C1 segment of cervical spinal cord (tissue), 14 donors: Measurements from ENCODE around the gene SPON1.
"Not testable (repeated sequence)": the region's sequence is repeated elsewhere in the genome, so short reads cannot be mapped to it uniquely, and the experiment has no call there.

Source experiments
- DNase-seq, 14 donors: peaks; one replicate each; lab custom pipeline; 2025; lab: John Stamatoyannopoulos, UW

Gene SPON1

DNA sequence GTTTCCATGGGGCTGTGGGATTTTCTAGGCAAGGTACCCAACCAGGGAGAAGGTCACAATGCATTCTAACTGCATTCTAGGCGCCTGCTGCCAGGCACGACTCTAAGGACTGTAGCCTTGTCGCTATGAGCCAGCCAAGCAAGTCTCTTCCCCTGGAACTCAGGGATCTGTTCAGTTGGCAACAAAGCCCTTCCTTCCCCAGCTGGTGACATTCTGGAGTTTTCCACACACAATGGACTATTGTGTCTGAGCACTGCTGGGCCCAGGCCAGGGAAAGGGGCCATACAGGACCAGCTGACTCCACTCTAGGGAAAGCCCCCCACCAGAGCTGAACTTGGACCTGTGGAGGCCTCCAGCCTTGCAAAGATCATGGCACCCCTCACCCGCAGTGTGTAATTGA is 279.7 kb downstream of the SPON1 start:
- DNase-seq: peak in 8 of 14 donors; percentile 23 to 76 (median 53)

DNA sequence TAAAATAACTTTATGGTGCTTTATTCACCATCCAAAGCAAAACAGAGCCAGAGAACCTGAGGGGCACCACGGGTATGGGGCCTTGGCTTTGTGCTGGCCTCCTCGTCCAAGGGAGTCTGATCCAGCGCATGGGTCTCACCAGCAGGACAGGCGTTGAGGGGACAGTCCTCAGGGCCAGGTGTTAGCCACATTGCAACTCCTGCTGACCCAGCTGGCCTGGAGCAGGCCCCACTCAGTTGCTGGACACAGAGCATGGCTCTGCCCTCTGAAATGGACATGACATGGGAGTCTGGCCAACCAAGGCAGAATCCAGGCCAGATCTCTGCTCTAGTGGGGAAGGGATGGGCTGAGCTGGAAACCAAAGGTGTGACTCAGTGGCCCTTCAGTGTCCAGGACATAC is 280.2 kb downstream of the SPON1 start:
- DNase-seq: no peak

DNA sequence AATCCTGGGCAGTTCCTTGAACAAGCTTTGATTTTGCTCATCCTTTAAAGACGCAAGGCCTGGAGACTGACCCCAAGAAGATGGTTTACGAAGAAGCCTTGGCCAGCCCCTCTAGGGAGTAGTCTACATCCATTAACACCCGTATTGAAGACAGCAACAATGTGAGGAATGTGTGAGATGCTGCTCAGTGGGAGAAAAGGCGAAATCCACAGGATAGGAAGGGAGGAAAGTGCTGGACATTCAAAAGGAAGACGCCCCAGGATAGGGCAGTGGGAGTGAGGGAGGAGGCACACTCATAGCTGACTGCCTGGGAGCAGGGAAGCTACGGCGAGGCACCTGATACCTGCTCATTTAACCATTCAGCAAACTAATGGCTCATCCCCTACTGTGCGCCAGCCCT is 282.4 kb downstream of the SPON1 start:
- DNase-seq: no peak

DNA sequence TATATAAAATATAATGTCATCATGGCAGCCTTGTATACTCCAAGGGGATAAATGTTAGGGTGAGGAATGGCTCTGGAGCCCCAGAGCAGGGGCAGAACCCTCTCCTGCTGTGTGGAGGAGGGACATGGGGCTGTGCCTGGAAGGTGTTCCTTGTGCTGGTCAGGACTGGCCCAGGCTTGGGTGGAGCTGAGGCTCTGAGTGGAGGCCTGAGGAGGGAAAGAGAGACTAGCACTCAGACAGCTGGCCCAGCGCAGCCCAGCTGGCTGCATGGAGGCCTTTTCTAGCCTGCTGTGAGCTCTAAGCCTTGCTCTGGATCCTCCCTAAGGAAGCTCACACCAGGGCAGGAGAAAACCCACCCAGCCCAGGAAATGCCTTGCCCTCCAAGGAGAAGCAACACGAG is 282.9 kb downstream of the SPON1 start:
- DNase-seq: no peak

DNA sequence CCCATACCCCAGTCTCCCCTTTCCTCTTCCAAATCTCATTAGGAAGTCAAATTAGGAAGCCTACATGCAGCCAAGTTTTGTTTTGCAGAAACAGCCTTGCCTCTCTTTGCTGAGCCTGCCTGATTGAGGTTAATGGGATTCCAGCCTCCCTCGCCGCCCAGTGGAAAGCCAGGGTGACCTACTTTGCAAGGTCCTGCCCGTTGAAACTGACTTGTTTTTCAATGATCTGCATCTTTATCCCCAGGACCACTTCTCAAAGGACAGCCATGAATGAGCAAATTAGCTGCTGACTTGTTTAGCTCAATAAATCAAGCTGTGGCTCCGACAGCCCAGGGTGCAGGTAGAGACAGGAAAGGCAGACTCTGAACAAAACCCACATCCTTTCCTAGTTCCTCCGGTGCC is 286.1 kb downstream of the SPON1 start:
- DNase-seq: peak in 12 of 14 donors; percentile 12 to 86 (median 41)

DNA sequence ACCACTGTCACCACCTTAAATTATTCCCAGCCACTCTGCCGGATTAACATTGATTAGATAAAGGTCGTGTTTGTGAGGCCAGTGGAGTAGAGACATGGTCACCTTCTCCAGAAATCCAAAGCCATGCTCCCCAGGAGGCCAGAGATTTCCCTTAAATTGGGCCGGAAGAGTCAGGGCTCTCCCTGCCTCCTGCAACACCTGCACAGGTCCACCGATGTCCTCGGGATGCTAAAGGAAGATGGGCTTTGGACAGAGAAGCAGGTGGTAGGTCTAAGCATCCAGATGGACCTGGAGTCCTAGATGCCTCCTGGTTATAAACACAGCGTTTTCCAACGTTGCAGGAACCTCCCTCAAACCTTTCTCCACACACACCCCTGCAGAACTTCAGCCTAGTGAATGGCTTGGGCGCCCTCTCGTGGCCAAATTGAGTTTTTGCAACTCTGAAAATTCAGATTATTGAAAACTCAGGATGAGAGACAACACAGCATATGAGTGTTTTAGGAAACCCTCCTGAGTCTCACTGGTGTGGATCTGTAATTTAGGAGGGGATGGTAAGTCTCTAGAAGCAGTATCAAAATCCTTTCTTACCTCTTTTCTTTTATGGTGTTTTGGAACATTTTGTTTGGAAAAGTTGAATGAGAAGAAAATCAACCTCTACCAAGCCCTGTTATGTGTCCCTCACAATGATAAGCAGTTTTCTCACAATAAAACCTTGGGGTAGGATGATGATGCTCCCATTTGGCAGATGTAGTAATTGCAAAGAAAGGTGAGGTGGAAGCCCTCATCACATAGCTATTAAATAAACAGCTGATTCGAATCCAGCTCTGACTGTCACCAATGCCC is 286.8 kb downstream of the SPON1 start:
- DNase-seq: peak in 10 of 14 donors; percentile 24 to 90 (median 58)

DNA sequence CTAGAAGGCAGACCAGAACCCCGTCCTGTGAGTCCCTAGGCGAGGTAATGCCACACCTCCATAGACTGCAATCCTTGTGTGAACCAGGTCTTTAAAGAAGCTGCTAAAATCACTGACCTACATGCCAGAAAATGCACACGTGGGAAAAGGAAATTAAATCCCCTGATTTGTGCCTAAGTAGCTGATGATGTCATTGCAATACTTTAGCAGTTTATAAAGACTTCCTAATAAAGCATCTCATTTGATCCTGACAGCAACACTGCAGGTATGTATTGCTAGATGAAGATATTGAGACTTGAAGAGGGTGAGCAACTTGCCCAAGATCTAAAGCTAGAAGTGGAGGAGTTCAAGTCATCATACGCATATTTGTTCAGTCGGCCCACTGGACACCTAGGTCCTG is 289.2 kb downstream of the SPON1 start:
- DNase-seq: no peak

DNA sequence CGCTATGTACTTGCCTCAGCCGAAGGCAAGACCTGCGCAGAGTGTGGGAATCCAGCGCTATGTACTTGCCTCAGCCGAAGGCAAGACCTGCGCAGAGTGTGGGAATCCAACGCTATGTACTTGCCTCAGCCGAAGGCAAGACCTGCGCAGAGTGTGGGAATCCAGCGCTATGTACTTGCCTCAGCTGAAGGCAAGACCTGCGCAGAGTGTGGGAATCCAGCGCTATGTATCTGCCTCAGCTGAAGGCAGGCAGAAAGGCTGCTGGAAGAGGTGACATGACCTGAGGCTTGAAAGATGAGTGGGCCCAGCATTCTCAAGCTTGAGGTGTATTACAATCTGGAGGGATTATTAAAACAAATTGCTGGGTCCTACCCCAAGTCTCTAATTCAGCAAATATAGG is 290.0 kb downstream of the SPON1 start:
- not testable (repeated sequence) for DNase-seq

DNA sequence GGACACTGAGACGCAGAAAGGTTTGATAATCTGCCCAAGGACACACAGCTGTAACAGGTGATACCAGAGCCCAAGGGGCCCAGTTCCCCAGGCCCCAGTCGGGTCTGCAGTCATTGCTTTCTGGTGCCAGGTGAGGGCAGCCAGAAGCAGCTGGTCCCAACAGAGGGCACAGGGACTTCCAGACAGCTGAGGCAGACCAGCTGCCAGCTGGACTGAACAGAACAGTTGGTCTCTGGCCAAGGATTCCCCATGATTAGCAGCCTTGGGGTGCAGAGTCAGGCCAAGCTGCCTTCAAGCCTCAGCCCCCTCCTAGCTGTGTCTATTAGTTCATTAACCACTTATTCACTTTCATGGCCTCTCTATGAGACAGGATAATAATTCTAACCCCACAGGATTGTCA is 290.9 kb downstream of the SPON1 start:
- DNase-seq: peak in 3 of 14 donors; percentile 8 to 19 (median 19)

DNA sequence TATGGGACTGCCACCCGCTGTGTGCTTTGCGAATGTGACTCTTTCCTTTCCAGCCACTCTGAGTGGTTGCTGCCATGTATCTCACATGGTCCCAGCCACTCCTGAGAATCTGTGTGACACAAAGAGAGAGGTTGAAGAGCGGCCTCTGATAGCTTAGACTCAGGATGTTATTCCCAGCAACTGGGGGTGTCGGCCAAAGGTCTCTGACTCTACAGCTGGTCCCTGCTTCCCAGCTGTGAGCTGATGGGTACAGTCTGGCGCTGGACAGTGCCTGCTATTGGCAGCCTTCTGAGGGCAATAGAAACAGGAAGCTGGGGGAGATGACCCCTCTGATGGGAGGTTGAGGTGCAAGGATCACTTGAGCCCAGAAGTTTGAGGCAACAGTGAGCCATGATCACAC is 291.3 kb downstream of the SPON1 start:
- DNase-seq: no peak

DNA sequence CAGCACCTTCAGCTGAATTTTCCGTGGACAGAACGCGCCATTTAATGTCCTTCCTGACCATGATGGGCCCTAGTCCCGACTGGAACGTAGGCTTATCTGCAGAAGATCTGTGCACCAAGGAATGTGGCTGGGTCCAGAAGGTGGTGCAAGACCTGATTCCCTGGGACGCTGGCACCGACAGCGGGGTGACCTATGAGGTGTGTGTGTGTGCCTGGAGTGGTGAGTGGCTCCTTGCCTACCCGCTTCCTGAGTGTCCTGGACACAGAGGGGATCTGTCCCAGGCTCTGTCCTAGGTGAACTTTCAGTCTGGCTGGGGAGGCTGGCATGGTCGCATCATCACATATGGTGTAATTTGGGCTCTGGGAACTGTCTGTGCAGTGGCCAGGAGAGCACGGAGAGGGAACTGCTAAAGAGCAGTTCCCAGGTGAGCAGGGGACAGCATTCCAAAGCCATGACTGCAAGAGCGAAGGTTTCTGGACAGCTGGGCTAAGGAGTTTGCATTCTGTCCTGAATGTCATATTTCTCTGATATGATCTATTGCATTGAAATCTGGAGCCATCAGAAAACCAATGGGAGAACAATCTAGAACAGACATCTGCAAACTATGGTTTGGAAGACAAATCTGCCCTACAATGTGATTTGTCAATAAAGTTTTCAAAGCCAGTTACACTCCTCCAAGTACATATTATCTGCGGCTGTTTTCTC is 292.2 kb downstream of the SPON1 start:
- DNase-seq: peak in 1 of 14 donors; percentile 29

DNA sequence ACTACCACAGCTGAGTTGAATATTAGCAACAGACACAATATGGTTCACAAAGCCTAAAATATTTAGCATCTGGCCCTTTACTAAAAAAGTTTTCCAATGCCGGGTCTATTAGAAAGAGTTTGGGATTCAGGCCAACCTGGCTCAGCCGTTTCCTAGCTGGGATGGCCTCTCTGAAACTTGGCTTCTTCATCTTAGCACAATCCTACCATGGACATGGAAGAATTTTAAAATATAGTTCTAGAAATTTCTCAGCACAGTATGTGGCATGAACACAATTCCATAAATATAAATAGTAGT is 292.7 kb downstream of the SPON1 start:
- DNase-seq: no peak

DNA sequence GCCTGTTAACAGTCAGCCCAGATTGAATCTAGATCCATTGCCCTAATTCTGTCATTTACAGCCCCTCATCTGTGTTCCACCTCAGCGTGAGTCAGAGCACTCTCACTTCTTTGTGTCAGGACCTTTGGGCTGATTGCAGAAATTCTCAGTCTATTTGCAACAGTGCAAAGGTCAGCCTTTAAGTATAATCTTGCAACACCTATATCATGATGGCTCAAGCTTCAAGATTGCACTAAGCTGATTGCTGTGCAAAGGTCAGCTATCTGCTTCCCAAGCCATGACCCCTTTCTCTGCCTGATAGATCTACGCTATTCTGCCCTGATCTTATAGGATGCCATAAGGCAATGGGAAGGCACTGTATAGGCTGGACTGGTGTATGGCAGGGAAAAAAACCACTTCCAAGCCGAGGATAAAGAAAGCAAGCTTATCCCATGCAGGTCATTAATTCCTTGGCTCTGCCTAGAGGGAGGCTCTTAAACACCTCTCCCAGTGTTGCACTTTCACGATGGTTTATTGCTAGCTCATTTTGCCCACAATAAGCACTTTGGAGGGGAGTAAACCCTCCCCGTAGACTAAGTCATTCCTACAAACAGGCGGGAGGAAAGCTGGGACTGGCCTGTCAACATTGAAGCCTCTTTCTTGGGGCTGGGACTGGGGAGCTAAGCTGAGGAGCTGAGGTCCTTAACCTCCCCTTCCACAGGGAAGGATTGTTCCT is 295.9 kb downstream of the SPON1 start:
- DNase-seq: no peak

DNA sequence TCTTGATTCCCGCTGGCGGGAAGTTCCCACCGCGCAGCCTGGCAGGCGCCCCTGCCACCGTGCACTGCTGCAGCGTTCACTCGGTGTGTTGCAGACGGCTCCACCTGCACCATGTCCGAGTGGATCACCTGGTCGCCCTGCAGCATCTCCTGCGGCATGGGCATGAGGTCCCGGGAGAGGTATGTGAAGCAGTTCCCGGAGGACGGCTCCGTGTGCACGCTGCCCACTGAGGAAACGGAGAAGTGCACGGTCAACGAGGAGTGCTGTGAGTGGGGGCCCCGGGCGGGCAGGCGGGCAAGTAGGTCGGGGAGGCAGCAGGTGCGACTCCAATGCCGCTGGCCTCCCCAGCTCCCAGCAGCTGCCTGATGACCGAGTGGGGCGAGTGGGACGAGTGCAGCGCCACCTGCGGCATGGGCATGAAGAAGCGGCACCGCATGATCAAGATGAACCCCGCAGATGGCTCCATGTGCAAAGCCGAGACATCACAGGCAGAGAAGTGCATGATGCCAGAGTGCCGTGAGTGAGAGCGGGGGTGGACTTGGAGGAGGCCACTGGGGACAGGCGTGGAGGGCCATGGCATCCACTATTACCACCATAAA is 296.8 kb downstream of the SPON1 start:
- DNase-seq: no peak

DNA sequence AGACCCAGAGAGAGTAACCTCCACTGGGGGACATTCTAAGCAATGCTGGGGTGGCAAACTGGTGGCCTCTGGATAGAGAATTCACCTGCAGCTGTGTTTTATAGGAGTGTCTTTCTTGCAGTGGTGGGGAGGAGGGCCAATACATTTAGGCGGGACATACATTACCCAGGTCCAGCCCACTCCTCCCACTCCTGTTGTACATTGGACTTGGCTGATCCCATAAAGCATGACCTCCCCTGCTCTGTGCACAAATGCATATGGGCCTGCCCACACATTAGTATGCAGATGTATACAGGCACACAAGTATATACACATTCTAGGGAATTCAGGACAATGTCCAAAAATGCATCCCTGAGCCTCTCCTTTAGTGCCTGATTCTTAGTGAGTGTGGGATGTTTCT is 297.4 kb downstream of the SPON1 start:
- no peak for DNase-seq

DNA sequence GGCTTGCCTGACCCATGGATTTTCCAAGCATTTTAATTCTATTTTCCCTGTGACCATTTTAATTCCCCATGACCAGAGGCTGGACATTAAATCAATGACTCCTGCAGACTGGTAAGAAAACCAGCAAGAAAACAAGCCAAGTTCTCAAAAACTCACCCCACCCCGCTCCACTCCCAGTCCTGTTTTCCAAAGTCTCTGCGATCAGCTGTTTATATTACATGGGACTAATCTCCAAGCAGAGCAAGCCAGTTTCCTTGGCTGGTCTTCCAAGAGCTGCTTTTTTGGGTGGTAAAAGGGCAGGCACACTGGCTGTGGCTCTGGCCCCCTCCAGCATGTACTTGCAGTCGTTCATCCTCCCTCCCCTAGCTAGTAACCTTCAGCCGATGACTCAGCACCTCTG is 298.5 kb downstream of the SPON1 start:
- DNase-seq: no peak

DNA sequence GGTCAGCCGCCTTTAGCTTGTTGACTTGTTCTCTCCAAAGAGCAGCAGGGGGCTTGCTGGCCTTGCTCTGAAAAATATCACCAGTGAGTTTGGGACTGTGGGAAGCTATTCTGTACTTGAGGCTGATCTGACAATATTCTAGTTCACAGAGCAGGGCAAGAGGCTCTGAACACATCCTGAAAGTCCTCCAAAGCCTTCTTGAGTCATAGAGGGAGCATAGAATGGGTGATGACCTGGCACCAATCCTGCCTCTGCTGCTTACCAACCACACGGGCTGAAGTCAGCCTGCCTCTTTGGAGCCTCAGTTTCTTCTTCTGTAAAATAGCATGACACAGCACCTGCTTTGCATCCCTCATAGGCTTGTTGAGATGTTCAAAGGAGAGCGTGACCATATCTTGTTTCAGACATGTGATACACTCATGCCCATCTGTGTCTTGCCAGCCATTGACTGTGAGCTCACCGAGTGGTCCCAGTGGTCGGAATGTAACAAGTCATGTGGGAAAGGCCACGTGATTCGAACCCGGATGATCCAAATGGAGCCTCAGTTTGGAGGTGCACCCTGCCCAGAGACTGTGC is 299.8 kb downstream of the SPON1 start:
- peak in 1 of 14 donors; percentile 21 for DNase-seq

DNA sequence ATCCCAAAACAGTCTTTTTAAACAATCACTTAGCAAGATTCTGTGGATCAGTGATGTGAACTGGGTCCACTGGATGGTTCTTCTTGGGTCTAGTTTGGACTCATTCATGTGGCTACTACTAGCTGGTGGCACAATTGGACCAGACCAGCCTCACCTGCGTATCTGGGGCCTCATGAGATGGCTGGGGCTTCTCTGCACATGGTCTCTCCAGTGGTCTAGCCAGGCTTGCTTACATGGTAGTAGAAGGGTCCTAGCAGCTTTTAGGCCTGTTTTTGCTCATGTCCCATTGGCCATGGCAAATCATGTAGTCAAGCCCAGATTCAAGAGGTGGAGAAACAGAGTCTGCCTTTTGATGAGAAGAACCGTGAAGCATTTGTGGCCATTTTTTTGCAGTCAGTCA is 302.4 kb downstream of the SPON1 start:
- DNase-seq: no peak

DNA sequence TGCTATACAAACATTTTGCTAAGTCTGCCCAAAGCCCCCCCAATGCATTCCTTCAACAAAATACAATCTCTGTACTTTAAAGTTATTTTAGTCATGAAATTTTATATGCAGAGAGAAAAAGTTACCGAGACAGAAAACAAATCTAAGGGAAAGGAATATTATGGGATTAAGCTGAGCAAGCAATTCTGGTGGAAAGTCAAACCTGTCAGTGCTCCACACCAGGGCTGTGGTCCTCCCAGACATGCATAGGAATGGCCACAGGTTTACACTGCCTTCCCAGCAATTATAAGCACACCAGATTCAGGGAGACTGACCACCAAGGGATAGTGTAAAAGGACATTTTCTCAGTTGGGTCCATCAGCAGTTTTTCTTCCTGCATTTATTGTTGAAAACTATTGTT is 304.1 kb downstream of the SPON1 start:
- DNase-seq: no peak

DNA sequence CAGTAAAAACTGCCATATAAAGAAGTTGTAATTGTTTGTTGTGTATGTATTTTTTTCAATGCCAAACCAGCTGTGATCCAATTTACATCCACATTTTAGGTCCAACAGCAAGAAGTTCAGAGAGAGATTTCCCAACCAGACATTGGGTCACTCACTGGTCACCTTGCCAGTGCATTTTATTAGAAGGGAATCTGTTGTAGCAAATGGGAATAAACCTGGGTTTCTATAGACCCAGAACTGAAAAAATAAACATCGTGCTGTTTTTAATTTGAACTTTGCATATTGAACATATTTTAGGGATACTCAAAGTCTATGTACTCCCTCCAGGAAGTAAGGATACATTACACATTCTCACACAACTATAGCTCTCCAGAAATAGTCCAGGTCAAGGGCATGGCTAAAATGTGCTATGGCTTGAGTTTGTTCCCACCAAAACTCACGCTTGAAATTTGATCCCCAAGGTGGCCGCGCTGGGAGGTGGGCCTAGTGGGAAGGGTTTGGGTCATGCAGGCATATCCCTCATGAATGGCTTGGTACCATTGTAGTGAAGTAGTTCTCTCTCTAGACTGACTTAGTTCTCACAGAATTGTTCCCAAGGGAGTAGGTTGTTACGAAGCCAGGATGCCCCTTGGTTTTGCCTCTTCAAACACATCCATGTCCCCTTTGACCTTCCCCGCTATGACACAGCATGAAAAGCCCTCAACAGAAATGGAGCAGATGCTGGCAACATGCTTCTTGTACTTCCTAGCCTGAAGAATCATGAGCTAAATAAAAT is 305.5 kb downstream of the SPON1 start:
- no peak for DNase-seq
